ENCODE data around the gene DDAH1.

DNA sequence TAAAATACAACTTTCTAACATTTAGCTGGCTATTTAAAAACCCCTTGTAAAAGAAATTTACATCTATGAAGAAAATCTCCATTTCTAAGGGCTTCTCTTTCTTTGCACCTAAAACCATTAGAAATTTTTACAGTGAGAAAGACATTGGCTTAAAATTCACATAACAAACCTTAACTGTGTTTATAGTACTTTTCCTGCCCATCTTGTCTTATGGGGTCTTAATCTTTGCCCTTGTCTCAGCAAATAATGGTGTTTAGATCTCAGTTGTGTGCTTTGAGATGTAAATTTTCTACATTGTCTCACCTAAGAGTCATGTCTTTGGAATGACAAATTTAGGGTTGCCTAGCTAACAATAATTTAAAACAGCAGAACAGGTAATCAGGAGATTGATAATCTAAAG, 71.5 kb downstream of the DDAH1 start:
- TF ChIP-seq CTCF (IDR thresholded peaks at IDR 0.05), result no peak
- TF ChIP-seq POLR2A (IDR thresholded peaks at IDR 0.05), result no peak

Measured in heart left ventricle (tissue), 13 donors.